Esophagus squamous epithelium (tissue), 4 donors: ENCODE results near the gene TSPAN9.

ENCODE experiments used
- POLR2A ChIP-seq, 4 donors: fragments of 450-650 bp; IDR thresholded peaks; one replicate each; pipeline ENCODE4 v1.6.1; 2017; ENCODE audit warnings: antibody characterized with exemption in 4 of 4, mild to moderate bottlenecking in 4 of 4, moderate library complexity in 3 of 4
- TF ChIP-seq, protein P1 (sequence below), 6 experiments: fragments of 450-650 bp in 4 of 6; fragments of 200-600 bp in 2 of 6; sonication (generic) in 2 of 6; IDR thresholded peaks; one replicate each; pipeline ENCODE4 v1.5.1; 2016 to 2019; ENCODE audit warnings: antibody characterized with exemption in 6 of 6, mild to moderate bottlenecking in 4 of 6, moderate library complexity in 4 of 6

DNA sequence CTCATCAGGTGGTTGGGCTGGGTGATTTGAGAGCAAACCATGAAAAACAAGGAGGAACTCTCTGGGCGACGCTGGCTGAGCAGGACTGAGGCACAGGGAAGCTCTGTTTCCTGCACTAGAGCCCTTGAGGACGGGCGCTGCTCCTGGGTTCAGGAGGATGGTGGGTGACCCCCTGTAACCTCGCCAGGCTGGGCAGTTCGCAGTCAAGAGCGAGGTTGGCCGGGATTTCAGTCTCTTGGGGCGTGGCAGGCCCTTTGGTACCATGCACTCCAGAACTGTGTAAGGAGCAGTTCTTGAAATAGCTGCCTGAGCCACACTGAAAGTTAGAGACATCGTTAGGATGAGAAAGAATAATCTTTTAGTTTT lies 202.2 kb downstream of the TSPAN9 start:
- TF ChIP-seq, protein P1, sequence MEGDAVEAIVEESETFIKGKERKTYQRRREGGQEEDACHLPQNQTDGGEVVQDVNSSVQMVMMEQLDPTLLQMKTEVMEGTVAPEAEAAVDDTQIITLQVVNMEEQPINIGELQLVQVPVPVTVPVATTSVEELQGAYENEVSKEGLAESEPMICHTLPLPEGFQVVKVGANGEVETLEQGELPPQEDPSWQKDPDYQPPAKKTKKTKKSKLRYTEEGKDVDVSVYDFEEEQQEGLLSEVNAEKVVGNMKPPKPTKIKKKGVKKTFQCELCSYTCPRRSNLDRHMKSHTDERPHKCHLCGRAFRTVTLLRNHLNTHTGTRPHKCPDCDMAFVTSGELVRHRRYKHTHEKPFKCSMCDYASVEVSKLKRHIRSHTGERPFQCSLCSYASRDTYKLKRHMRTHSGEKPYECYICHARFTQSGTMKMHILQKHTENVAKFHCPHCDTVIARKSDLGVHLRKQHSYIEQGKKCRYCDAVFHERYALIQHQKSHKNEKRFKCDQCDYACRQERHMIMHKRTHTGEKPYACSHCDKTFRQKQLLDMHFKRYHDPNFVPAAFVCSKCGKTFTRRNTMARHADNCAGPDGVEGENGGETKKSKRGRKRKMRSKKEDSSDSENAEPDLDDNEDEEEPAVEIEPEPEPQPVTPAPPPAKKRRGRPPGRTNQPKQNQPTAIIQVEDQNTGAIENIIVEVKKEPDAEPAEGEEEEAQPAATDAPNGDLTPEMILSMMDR (IDR thresholded peaks at IDR 0.05) = no peak
- TF ChIP-seq POLR2A (IDR thresholded peaks at IDR 0.05) = no peak
